ENCODE results near the gene WDHD1. TPM values are rescaled to one million over a fixed set of nuclear protein-coding genes. Genes with fewer than 3 reads are reported as not detected.

Gene WDHD1
- total RNA-seq, 2 experiments from 2014 or later = 33.5 to 60.3 TPM

DNA sequence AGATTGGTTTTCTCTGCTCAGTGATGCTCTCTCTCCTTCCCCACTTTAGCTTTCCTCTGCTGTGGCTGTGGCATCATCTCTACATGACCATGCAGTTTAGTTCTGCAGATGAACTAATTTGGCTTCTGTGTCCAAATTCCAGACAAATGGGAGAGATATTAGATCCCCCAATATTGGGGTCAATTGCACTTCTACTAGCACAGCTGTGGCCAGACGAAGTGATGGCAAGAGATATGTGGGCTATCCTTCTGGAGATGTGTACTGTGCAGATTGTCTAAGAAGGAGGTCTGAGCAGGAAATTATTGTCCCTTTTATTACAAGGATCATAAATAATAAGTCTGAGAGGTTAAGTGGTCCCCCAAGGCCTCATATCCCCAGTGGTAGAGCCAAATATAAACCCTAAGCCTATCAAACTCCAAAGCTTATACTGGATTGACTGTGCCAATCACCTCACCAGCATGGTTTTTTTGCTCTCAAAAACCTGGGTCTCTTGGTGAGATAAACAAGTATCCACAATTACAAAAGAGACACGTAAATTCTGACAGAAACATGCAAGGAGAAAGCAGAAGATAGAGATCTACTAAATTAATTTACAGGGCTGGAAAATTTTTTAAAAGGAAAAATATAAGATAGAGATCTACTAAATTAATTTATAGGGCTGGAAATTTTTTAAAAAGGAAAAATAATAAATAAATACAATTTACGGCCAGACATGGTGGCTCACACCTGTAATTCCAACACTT lies 95.1 kb downstream of the WDHD1 start:
- Histone ChIP-seq H3K9me3 (ENCODE audit: low read length) (no peaks in the 10 kb centered on the region), H3K79me2 (ENCODE audit: insufficient read depth, low read depth, low read length) (no peaks in the 10 kb centered on the region), H3K36me3 (ENCODE audit: insufficient read depth, low read length) (peaks cover 8% of the 10 kb centered on the region), H2AFZ (ENCODE audit: low read length) (no peak overlapping the region), H3K4me2 (ENCODE audit: low read length) (no peak overlapping the region), H3K9me2 (ENCODE audit: insufficient read depth, low read length) (no peaks in the 10 kb centered on the region), H3K4me3 (ENCODE audit: low read depth, low read length, poor library complexity, severe bottlenecking) (no peak overlapping the region), H4K20me1 (ENCODE audit: insufficient read depth, low read length) (no peaks in the 10 kb centered on the region), H3K27ac (ENCODE audit: low read depth, low read length, poor library complexity, severe bottlenecking) (no peak overlapping the region), H3K4me1 (ENCODE audit: insufficient read depth, low read length, poor library complexity, severe bottlenecking) (no peaks in the 10 kb centered on the region)
- TF ChIP-seq EZH2phosphoT487 (IDR thresholded peaks at IDR 0.05; ENCODE audit: borderline replicate concordance, low read depth, low read length) = no peak
- TF ChIP-seq, protein P1, sequence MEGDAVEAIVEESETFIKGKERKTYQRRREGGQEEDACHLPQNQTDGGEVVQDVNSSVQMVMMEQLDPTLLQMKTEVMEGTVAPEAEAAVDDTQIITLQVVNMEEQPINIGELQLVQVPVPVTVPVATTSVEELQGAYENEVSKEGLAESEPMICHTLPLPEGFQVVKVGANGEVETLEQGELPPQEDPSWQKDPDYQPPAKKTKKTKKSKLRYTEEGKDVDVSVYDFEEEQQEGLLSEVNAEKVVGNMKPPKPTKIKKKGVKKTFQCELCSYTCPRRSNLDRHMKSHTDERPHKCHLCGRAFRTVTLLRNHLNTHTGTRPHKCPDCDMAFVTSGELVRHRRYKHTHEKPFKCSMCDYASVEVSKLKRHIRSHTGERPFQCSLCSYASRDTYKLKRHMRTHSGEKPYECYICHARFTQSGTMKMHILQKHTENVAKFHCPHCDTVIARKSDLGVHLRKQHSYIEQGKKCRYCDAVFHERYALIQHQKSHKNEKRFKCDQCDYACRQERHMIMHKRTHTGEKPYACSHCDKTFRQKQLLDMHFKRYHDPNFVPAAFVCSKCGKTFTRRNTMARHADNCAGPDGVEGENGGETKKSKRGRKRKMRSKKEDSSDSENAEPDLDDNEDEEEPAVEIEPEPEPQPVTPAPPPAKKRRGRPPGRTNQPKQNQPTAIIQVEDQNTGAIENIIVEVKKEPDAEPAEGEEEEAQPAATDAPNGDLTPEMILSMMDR (conservative IDR thresholded peaks at IDR 0.05; ENCODE audit: low read length) = no peak
- ChIA-PET POLR2A (no interaction called here), CTCF (ENCODE audit: unreplicated experiment) (no interaction called here)
- intact Hi-C loops (cut with micrococcal nuclease; ENCODE audit: unreplicated experiment) = no loop called here
- no peak for DNase-seq (ENCODE audit: low spot score)
- BruUV-seq (replicated peaks) = no TSS peak

DNA sequence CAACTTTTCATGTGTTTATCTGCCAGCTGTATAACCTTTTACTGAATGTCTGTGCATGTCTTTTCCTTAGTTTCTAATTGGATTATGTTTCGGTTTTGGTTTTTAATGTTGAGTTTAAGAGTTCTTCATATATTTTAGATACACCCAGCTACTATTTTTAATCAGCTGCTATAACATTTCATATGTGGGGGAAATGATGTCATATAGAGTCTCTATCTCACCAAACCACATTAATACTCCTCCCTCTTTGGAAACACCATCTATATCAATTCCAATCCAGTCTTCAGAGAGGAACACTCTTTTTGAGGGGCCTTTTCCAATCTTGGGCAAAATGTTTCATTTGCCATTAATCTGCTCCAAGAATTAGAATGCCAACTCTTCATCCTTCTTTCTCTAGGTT lies 95.8 kb downstream of the WDHD1 start:
- ChIA-PET CTCF (ENCODE audit: unreplicated experiment) (no interaction called here), POLR2A (no interaction called here)
- BruUV-seq (replicated peaks) = no TSS peak

DNA sequence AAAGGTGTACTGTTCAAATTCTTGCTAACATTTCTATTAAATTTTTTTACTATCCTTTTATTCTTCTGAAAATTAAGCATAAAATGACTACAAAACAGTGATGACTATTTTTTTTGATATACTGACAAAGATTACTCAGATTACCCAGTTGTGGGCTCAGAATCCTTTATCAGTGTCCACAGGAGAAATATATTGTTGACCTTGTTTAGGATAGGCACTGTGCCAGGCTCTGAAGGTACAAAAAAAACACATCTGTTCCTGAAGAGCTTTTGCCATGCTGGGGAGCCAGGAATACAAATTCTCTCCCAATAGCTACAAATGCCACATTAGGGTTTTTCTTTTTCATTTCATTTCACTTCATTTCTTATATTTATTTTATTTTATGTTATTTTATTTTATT lies 97.3 kb downstream of the WDHD1 start:
- no peak for DNase-seq (ENCODE audit: low spot score)
- TF ChIP-seq, protein P1 (conservative IDR thresholded peaks at IDR 0.05; ENCODE audit: low read length) = no peak
- no peak for TF ChIP-seq EZH2phosphoT487 (IDR thresholded peaks at IDR 0.05; ENCODE audit: borderline replicate concordance, low read depth, low read length)
- H3K4me2 ChIP-seq (ENCODE audit: low read length) = no peak overlapping the region
- H3K4me3 ChIP-seq (ENCODE audit: low read depth, low read length, poor library complexity, severe bottlenecking) = no peak overlapping the region
- no peaks in the 10 kb centered on the region for H3K36me3 ChIP-seq (ENCODE audit: insufficient read depth, low read length)
- no TSS peak for BruUV-seq (replicated peaks)
- intact Hi-C loops (cut with micrococcal nuclease; ENCODE audit: unreplicated experiment) = no loop called here
- ChIA-PET POLR2A (no interaction called here), CTCF (ENCODE audit: unreplicated experiment) (no interaction called here)
- H4K20me1 ChIP-seq (ENCODE audit: insufficient read depth, low read length) = no peaks in the 10 kb centered on the region
- H3K79me2 ChIP-seq (ENCODE audit: insufficient read depth, low read depth, low read length) = no peaks in the 10 kb centered on the region
- H2AFZ ChIP-seq (ENCODE audit: low read length) = no peak overlapping the region
- H3K9me3 ChIP-seq (ENCODE audit: low read length) = no peaks in the 10 kb centered on the region
- H3K4me1 ChIP-seq (ENCODE audit: insufficient read depth, low read length, poor library complexity, severe bottlenecking) = no peaks in the 10 kb centered on the region
- H3K27ac ChIP-seq (ENCODE audit: low read depth, low read length, poor library complexity, severe bottlenecking) = no peak overlapping the region
- H3K9me2 ChIP-seq (ENCODE audit: insufficient read depth, low read length) = no peaks in the 10 kb centered on the region

More for the DNA sequence above, 95.8 kb downstream of the WDHD1 start:
- no peaks in the 10 kb centered on the region for H3K9me3 ChIP-seq (ENCODE audit: low read length)
- H3K4me2 ChIP-seq (ENCODE audit: low read length) = no peak overlapping the region
- intact Hi-C loops (cut with micrococcal nuclease; ENCODE audit: unreplicated experiment) = no loop called here
- no peaks in the 10 kb centered on the region for H3K79me2 ChIP-seq (ENCODE audit: insufficient read depth, low read depth, low read length)
- no peaks in the 10 kb centered on the region for H4K20me1 ChIP-seq (ENCODE audit: insufficient read depth, low read length)
- no peak overlapping the region for H3K4me3 ChIP-seq (ENCODE audit: low read depth, low read length, poor library complexity, severe bottlenecking)
- H3K9me2 ChIP-seq (ENCODE audit: insufficient read depth, low read length) = no peaks in the 10 kb centered on the region
- H2AFZ ChIP-seq (ENCODE audit: low read length) = no peak overlapping the region
- no peaks in the 10 kb centered on the region for H3K4me1 ChIP-seq (ENCODE audit: insufficient read depth, low read length, poor library complexity, severe bottlenecking)
- DNase-seq (ENCODE audit: low spot score) = no peak
- TF ChIP-seq, protein P1 (conservative IDR thresholded peaks at IDR 0.05; ENCODE audit: low read length) = no peak
- no peak for TF ChIP-seq EZH2phosphoT487 (IDR thresholded peaks at IDR 0.05; ENCODE audit: borderline replicate concordance, low read depth, low read length)
- H3K27ac ChIP-seq (ENCODE audit: low read depth, low read length, poor library complexity, severe bottlenecking) = no peak overlapping the region
- H3K36me3 ChIP-seq (ENCODE audit: insufficient read depth, low read length) = peaks cover 2% of the 10 kb centered on the region; the same call in 1 of the 2 replicates
